Right lung (tissue), 5 donors: ENCODE measurements around the gene CPNE8. TPM values are rescaled to one million over a fixed set of nuclear protein-coding genes. Genes with fewer than 3 reads are reported as not detected.

ENCODE experiments used
- DNase-seq, 2 donors: peaks; one replicate each; pipeline ENCODE4 v3.0.0-alpha.2; 2013
- polyA plus RNA-seq, 5 donors: library from polyadenylated mRNA; unstranded; fragments of 120-200 nt; gene quantifications; one replicate each; pipeline versions ENCODE4 v1.2.1 to v1.2.3, GENCODE V29; 2013; ENCODE audit warnings: inconsistent platforms in 1 of 5, low replicate concordance in 1 of 5; ENCODE audit not compliant: insufficient read length in 5 of 5, insufficient read depth in 1 of 5

The CPNE8 gene
- polyA plus RNA-seq, 5 donors = 6.5 to 13.1 (median 7.9) TPM

- no peak for DNase-seq
These were observed 67.1 kb downstream of the CPNE8 start for GRCh38 chr12:38838056-38838850.

DNA sequence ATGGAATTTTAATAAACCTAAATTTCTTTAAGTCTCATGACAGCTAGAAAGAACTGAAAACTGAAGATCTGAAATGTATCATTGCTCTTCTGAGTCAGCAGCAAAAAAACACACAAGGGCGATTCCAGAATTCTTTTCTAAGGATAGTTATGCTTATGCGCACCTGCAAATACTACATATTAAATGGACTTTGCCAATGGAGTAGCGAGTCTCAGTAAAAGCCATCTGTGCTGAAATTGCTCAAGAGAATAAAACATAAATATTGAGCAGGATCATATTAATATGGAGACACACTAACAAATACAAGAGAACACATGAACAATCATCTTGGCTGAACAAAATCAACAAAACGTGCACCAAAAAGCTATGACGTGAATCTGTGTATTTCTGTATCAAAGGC, 73.7 kb downstream of the CPNE8 start:
- DNase-seq = no peak

DNA sequence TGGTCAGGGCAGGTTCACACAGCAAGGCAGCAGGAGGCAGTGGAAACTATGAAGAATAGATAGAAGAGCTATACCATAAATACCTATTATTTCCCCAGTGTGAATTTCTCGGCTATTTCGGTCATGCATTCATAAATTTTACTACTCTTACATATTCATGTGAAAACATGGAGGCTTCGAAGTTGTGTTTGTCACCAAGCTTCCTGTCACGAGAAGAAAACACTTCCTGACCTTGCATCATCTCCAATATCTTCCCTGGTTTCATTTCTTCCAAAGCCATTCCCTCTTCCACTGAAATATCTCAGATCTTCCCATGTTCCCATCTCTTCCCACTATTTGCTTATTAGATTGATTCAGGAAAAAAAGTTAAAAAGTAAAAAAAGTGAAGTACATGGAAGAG, 80.4 kb downstream of the CPNE8 start:
- no peak for DNase-seq

GRCh38 chr12:38823738-38824137, 81.7 kb downstream of the CPNE8 start:
- DNase-seq = no peak

GRCh38 chr12:38823314-38823713, 82.1 kb downstream of the CPNE8 start:
- DNase-seq = no peak

GRCh38 chr12:38817942-38818341, 87.4 kb downstream of the CPNE8 start:
- DNase-seq = no peak

- no peak for DNase-seq
These were observed 91.5 kb downstream of the CPNE8 start for GRCh38 chr12:38813923-38814322.

DNA sequence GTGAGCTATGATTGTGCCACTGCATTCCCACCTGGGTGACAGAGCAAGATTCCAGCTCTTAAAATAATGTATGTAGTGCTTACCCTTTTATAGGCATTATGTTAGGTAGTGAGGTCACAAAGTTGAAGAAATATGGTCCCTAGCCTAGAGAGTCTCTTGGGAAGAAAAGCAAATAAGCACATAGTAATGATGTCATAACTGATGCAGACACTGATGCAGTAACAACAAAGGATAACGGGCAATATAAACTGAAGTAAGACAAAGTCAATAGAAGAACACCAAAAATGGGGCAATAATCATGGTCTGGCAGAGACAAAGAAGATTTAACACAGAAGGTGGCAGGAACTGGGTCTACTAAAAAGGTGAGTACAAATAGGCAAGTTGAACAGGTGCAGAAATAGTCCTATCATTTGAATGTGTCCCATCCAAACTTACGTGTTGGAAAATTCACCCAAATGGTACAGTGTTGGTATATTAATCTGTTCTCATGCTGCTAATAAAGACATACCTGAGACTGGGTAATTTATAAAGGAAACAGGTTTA, 93.5 kb downstream of the CPNE8 start:
- no peak for DNase-seq

DNA sequence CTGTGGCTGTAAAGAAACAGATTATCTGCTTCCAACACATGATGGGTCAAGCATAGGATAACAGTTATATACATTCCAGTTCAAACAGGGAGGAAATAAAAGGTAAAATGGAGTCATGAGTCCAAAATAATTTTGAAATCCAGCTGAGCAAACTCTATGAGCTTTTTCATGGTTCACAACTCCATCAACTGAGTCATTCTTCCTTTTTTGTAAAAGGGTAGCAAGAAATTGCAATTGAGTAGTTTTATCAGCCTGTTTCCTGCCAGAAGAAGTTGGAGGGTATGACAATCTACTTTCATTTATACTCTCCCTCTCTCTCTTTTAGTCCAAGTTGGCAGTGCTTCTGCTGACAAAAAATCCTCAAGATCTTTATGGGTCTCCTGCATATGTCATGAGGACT, 95.6 kb downstream of the CPNE8 start:
- DNase-seq = no peak

- no peak for DNase-seq
These were observed 117.3 kb downstream of the CPNE8 start for GRCh38 chr12:38788106-38788505.

DNA sequence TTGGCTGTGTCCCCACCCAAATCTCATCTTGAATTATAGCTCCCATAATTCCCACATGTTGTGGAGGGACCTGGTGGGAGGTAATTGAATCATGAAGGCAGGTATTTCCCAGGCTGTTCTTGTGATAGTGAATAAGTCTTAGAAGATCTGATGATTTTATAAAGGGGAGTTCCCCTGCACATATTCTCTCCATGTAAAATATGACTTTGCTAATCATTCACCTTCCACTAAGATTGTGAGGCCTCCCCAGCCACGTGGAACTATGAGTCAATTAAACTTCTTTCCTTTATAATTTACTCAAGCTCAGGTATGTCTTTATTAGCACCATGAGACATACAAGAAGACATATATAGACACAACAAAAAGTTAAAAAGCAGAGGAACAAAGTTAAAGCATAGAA, 120.0 kb downstream of the CPNE8 start:
- no peak for DNase-seq

DNA sequence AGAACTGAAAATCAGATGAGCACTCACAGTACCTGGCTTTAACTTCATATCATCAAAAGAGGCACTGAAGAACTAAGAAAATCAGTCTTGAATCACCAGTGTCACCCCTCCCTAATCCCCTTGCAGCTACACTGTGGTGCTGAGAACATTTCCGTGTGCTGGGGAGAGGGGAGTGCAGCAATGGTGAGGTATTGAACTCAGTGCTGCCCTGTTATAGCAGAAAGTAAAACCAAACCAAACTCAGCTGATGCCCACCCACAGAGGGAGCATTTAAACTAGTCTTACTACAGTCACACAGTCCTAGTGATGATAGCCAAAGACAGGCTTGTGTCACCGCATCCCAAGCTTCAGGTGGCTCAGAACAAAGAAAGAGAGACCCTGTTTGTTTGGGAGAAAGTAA, 122.1 kb downstream of the CPNE8 start:
- DNase-seq = no peak

DNA sequence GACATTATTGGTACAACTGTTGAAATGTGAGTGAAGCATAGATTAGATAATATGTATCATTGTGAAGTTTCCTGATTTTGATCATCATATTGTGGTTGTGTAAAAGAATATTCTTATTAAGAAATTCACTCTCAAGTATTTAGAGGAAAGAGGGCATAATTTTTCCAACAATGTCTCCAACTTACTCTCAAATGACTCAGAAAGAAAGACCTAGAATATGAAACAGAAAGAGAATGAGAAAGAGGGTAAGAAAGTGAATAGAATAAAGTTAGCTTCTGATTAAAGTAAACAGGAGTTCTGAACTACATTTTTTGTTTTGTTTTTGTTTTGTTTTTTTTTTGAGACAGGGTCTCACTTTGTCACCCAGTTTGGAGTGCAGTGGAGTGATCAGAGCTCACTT, 123.0 kb downstream of the CPNE8 start:
- no peak for DNase-seq

DNA sequence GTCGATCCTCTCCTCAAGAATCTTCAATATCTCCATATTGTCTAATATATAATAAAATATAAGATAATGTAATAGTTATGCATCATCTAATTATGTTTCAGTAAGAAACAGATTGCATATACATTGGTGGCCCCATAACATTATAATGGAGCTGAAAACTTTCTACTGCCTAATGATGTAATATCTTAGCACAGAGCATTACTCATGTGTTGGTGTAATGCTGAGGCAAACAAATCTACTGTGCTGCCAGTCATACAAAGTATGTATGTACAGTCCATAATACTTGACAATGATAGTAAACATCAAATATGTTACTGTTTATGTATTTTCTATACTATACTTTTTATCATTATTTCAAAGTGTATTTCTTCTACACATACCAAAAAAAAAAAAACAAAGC, 128.7 kb downstream of the CPNE8 start:
- DNase-seq = no peak

DNA sequence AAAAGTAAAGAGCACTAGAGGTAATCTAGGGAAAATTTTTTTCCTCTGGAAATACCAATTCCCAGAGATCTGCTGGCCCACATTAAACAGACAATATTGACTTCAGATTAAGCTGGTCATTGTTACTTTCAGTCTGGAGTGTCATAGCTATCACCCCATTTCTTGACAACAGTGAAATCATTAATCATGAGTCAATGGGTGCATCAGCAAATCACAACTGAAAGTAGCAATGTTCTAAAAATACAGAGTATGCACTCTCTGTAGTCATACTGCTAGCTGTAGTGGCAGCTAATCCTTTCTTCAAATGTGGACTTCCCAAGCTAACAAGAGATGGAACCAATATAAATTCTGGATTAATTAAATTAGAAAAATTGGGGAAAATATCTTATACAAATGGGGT, 129.9 kb downstream of the CPNE8 start:
- DNase-seq = no peak

GRCh38 chr12:38772437-38772836, 133.0 kb downstream of the CPNE8 start:
- DNase-seq = no peak

GRCh38 chr12:38771871-38772270, 133.5 kb downstream of the CPNE8 start:
- DNase-seq = no peak

DNA sequence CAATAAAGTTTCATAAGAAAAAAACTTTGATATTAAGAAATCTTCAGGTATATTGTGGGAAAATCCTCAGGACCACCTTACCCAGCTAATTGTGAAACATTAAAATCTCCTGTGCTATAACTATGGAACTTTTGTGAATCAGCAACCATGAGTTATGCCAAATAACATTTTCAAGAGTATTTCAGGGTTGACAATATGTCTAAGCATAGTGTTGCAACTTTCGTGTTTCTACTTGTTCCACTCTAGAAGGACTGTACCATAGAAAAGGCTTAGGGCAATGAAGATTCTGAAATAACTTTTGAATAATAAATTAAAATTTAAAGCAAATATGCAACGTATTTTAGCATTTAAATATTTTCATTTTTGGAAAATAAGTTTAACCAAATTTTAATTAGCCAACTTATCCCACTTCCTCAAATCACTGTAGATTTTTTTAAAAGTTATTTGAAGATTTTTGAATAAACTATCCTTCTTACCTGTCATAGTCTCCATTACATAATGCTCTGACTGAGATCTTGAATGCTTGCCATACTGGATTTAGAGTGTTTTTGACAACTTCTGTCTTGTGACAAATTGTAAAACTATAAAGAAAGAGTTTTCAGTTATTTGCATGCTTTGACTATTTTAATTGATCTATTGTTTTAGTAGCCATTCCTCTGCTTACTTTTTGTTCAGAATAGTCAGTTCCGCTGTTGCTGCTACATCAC, 143.6 kb downstream of the CPNE8 start:
- no peak for DNase-seq

DNA sequence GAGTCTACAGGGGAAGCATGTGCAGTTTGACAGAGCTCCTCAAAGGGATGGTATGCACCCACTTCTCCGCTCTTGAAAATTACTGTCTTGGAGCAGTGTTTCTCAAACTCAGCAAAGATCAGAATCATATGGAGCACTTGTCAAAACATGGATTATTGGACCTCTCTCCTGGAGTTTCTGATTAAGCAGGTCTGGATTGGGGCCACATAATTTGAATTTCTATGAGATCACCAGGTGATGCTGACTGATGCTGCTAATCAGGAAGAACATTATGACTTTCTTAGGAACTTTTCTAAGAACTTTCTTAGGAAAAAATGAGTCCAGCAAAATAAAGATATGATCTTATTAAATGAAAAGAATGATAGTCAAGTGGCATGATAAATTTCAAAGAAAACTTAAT, 144.3 kb downstream of the CPNE8 start:
- no peak for DNase-seq

DNA sequence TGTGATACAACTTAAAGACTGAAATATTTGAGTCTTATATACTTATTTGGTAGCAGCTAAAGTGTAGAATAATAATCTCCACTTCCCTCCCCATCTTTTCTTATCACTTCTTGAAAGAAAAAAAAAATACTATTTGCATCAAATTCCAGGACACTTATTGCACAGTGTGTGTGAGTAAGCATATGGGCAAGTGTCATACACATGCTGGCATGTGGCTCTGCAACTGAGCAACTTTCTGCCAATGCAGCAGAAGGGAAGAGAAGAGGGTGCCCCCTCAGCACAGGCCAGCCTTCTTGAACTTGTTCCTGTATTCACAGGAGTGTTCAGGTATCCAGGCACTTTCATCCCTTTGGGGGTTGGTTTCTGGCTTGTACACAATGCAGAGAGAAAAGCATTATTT, 145.8 kb downstream of the CPNE8 start:
- DNase-seq = no peak

DNA sequence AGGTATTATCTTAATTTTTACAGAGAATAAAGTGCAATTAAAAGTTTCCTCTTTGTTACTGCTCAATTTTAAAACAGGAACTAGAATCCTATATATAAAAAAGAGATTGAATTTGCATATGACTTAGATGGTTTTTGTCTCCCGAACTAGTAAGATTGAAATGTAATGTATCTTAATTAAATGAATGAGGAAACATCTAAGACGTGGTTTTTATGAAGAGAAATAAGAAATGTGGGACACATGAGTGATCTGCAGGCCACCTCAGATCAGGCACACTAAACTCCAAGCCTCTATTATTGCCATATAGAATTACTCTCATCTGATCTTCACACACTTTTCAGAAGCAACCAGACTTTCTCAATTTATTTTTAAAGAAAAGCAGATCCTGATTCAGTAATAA, 158.6 kb downstream of the CPNE8 start:
- DNase-seq = no peak

- DNase-seq = no peak
These were observed 159.8 kb downstream of the CPNE8 start for GRCh38 chr12:38745601-38746000.

DNA sequence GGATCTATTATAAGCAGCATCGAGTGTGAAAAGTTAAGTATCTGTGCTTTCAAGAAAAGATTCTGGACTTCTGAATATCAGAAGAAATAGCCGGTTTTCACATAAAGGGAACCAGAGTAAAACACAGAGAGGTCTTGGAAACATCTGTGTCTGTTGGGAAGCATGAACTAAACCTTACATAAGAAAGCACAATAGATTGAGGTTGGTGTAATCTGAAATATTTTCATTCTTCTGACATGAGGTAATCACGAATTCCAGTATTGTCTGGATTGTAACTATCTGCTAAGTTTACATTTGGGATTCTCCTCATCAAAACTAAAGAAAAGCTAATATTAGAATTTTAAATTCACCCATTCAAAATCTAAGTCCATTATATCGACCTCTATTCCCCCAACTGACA, 161.3 kb downstream of the CPNE8 start:
- DNase-seq = no peak
